D721Med (cell line): ENCODE data around the gene ITGA2.

Source experiments
- DNase-seq: peaks from one replicate; pipeline ENCODE4 v3.0.0; 2011; ENCODE audit warnings: low spot score; ENCODE audit not compliant: insufficient read length
- FAIRE-seq: peaks from 2 replicates; lab custom pipeline; 2011; peaks lifted over from hg19 to GRCh38; lab: Jason Lieb, UNC
- CTCF ChIP-seq: IDR thresholded peaks from 2 replicates; pipeline ENCODE4 v1.5.1; 2012; ENCODE audit warnings: mild to moderate bottlenecking, control low read depth; ENCODE audit not compliant: insufficient read depth; ENCODE audit errors: missing control alignments

The ITGA2 gene

GRCh38 chr5:53052499-53052898, 63.3 kb downstream of the ITGA2 start:
- FAIRE-seq (no peak), DNase-seq (no peak)
- no peak for TF ChIP-seq CTCF

GRCh38 chr5:53053364-53053763, 64.2 kb downstream of the ITGA2 start:
- no peak for FAIRE-seq
- DNase-seq, result no peak
- no peak for TF ChIP-seq CTCF

- no peak for FAIRE-seq
- DNase-seq, result no peak
- no peak for TF ChIP-seq CTCF
Observed at GRCh38 chr5:53055365-53055764, 66.2 kb downstream of the ITGA2 start.

GRCh38 chr5:53059281-53059680, 70.1 kb downstream of the ITGA2 start:
- TF ChIP-seq CTCF, result no peak
- no peak for FAIRE-seq
- DNase-seq, result no peak

- no peak for TF ChIP-seq CTCF
- DNase-seq, result no peak
- FAIRE-seq, result no peak
Observed at GRCh38 chr5:53063176-53063575, 74.0 kb downstream of the ITGA2 start.

- DNase-seq (no peak), FAIRE-seq (no peak)
- TF ChIP-seq CTCF, result no peak
Observed at GRCh38 chr5:53063791-53064190, 74.6 kb downstream of the ITGA2 start.

GRCh38 chr5:53066088-53066487, 76.9 kb downstream of the ITGA2 start:
- FAIRE-seq, result no peak
- TF ChIP-seq CTCF, result no peak
- DNase-seq, result no peak
